ENCODE results near the gene GFOD1. TPM values are rescaled to one million over a fixed set of nuclear protein-coding genes. Genes with fewer than 3 reads are reported as not detected.

GFOD1 gene
- polyA plus RNA-seq, 1 donor from 2014 or later, result 7.0 TPM

DNA sequence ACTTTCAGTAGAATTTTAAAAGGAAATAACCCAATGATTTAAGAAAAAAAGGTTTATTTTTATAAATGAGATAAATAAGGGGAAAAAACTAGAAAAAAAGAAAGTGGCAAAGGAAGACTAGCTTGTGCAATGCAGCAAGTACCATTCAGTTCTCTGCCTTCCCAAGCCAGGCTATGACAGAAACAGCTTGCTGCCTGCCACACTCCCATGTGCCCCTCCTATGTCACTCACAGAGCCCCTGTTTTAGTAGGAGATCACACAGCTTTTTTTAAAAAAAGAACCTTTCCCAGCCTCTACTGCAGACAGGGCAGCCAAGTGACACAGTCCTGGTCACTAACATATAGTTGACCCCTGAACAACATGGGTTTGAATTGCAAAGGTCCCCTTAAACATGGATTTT is 172.6 kb downstream of the GFOD1 start:
- no peaks in the 10 kb centered on the region for H3K79me2 ChIP-seq (replicated peaks; ENCODE audit: insufficient read depth, low read length)
- no peak overlapping the region for H3K9ac ChIP-seq (ENCODE audit: low read length)
- no peaks in the 10 kb centered on the region for H3F3A ChIP-seq (ENCODE audit: insufficient read depth, low read length, poor library complexity, severe bottlenecking)
- H3K36me3 ChIP-seq (ENCODE audit: insufficient read depth, low read length), result peaks cover 12% of the 10 kb centered on the region
- TF ChIP-seq RAD21 (conservative IDR thresholded peaks at IDR 0.05) (no peak), EZH2 (IDR thresholded peaks at IDR 0.05; ENCODE audit: borderline replicate concordance, insufficient read depth, low read length, poor library complexity, severe bottlenecking) (no peak), MXI1 (conservative IDR thresholded peaks at IDR 0.05; ENCODE audit: poor library complexity, severe bottlenecking) (no peak), TAF1 (IDR thresholded peaks at IDR 0.05; ENCODE audit: low read depth) (no peak), SMC3 (conservative IDR thresholded peaks at IDR 0.05; ENCODE audit: poor library complexity) (no peak), CTCF (IDR thresholded peaks at IDR 0.05; ENCODE audit: poor library complexity, severe bottlenecking) (no peak), POLR2AphosphoS5 (IDR thresholded peaks at IDR 0.05) (no peak)
- TF ChIP-seq, protein P1, sequence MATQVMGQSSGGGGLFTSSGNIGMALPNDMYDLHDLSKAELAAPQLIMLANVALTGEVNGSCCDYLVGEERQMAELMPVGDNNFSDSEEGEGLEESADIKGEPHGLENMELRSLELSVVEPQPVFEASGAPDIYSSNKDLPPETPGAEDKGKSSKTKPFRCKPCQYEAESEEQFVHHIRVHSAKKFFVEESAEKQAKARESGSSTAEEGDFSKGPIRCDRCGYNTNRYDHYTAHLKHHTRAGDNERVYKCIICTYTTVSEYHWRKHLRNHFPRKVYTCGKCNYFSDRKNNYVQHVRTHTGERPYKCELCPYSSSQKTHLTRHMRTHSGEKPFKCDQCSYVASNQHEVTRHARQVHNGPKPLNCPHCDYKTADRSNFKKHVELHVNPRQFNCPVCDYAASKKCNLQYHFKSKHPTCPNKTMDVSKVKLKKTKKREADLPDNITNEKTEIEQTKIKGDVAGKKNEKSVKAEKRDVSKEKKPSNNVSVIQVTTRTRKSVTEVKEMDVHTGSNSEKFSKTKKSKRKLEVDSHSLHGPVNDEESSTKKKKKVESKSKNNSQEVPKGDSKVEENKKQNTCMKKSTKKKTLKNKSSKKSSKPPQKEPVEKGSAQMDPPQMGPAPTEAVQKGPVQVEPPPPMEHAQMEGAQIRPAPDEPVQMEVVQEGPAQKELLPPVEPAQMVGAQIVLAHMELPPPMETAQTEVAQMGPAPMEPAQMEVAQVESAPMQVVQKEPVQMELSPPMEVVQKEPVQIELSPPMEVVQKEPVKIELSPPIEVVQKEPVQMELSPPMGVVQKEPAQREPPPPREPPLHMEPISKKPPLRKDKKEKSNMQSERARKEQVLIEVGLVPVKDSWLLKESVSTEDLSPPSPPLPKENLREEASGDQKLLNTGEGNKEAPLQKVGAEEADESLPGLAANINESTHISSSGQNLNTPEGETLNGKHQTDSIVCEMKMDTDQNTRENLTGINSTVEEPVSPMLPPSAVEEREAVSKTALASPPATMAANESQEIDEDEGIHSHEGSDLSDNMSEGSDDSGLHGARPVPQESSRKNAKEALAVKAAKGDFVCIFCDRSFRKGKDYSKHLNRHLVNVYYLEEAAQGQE (IDR thresholded peaks at IDR 0.05; ENCODE audit: borderline replicate concordance), result no peak
- no peaks in the 10 kb centered on the region for H3K9me3 ChIP-seq (ENCODE audit: low read length)
- H3K9me2 ChIP-seq (ENCODE audit: insufficient read depth, low read length), result no peaks in the 10 kb centered on the region
- H2AFZ ChIP-seq (ENCODE audit: low read depth, low read length), result no peak overlapping the region
- no peak overlapping the region for H3K4me3 ChIP-seq (ENCODE audit: low read length)
- H3K27me3 ChIP-seq (ENCODE audit: insufficient read depth, low read depth, low read length), result no peaks in the 10 kb centered on the region
- H4K20me1 ChIP-seq (ENCODE audit: insufficient read depth), result no peaks in the 10 kb centered on the region
- no peak overlapping the region for H3K27ac ChIP-seq (ENCODE audit: low read length)
- no peak overlapping the region for H3K4me2 ChIP-seq (ENCODE audit: low read length)

DNA sequence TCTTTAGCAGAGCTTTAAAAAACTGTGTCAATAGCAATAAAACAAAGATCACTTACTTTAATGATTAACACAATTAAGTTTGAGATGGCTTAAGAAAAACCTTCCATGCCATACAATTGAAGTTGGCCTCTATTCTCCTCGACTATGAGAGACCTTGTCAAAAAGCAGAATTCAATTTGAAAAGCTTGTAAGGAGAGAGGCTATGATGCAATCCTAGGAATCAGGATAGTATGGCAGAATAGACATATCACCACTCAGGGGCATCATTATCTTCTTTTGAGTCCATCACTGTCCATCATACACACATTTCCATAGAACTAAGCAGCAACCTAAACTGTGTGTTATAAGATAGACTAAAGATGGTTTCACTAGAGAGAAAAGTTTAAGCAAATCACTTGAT is 176.2 kb downstream of the GFOD1 start:
- H4K20me1 ChIP-seq (ENCODE audit: insufficient read depth), result no peaks in the 10 kb centered on the region
- no peaks in the 10 kb centered on the region for H3K9me3 ChIP-seq (ENCODE audit: low read length)
- no peak overlapping the region for H3K9ac ChIP-seq (ENCODE audit: low read length)
- no peak overlapping the region for H3K4me3 ChIP-seq (ENCODE audit: low read length)
- no peak overlapping the region for H2AFZ ChIP-seq (ENCODE audit: low read depth, low read length)
- no peaks in the 10 kb centered on the region for H3F3A ChIP-seq (ENCODE audit: insufficient read depth, low read length, poor library complexity, severe bottlenecking)
- no peak overlapping the region for H3K27ac ChIP-seq (ENCODE audit: low read length)
- H3K27me3 ChIP-seq (ENCODE audit: insufficient read depth, low read depth, low read length), result no peaks in the 10 kb centered on the region
- H3K4me2 ChIP-seq (ENCODE audit: low read length), result no peak overlapping the region
- H3K36me3 ChIP-seq (ENCODE audit: insufficient read depth, low read length), result peaks cover 4% of the 10 kb centered on the region
- H3K9me2 ChIP-seq (ENCODE audit: insufficient read depth, low read length), result no peaks in the 10 kb centered on the region
- TF ChIP-seq MXI1 (conservative IDR thresholded peaks at IDR 0.05; ENCODE audit: poor library complexity, severe bottlenecking), result no peak
- TF ChIP-seq TAF1 (IDR thresholded peaks at IDR 0.05; ENCODE audit: low read depth), result no peak
- TF ChIP-seq RAD21 (conservative IDR thresholded peaks at IDR 0.05), result no peak
- H3K79me2 ChIP-seq (replicated peaks; ENCODE audit: insufficient read depth, low read length), result no peaks in the 10 kb centered on the region

- Histone ChIP-seq H3K36me3 (ENCODE audit: insufficient read depth, low read length) (peaks cover 15% of the 10 kb centered on the region), H3K9ac (ENCODE audit: low read length) (no peak overlapping the region), H3K4me2 (ENCODE audit: low read length) (no peak overlapping the region), H3K9me2 (ENCODE audit: insufficient read depth, low read length) (no peaks in the 10 kb centered on the region), H3K79me2 (replicated peaks; ENCODE audit: insufficient read depth, low read length) (no peaks in the 10 kb centered on the region), H3K4me3 (ENCODE audit: low read length) (no peak overlapping the region), H3K27me3 (ENCODE audit: insufficient read depth, low read depth, low read length) (no peaks in the 10 kb centered on the region), H3K9me3 (ENCODE audit: low read length) (no peaks in the 10 kb centered on the region), H3K27ac (ENCODE audit: low read length) (no peak overlapping the region), H2AFZ (ENCODE audit: low read depth, low read length) (no peak overlapping the region), H3F3A (ENCODE audit: insufficient read depth, low read length, poor library complexity, severe bottlenecking) (no peaks in the 10 kb centered on the region), H4K20me1 (ENCODE audit: insufficient read depth) (no peaks in the 10 kb centered on the region)
- TF ChIP-seq, protein P1 (IDR thresholded peaks at IDR 0.05; ENCODE audit: borderline replicate concordance), result no peak
- no peak for TF ChIP-seq POLR2AphosphoS5 (IDR thresholded peaks at IDR 0.05)
- TF ChIP-seq MXI1 (conservative IDR thresholded peaks at IDR 0.05; ENCODE audit: poor library complexity, severe bottlenecking), result no peak
- TF ChIP-seq SMC3 (conservative IDR thresholded peaks at IDR 0.05; ENCODE audit: poor library complexity), result no peak
- no peak for TF ChIP-seq EP300 (conservative IDR thresholded peaks at IDR 0.05; ENCODE audit: poor library complexity, severe bottlenecking)
- TF ChIP-seq TAF1 (IDR thresholded peaks at IDR 0.05; ENCODE audit: low read depth), result no peak
- TF ChIP-seq RAD21 (conservative IDR thresholded peaks at IDR 0.05), result no peak
- no peak for TF ChIP-seq EZH2 (IDR thresholded peaks at IDR 0.05; ENCODE audit: borderline replicate concordance, insufficient read depth, low read length, poor library complexity, severe bottlenecking)
- TF ChIP-seq CTCF (IDR thresholded peaks at IDR 0.05; ENCODE audit: poor library complexity, severe bottlenecking), result no peak
Measured at GRCh38 chr6:13308332-13308731, 179.1 kb downstream of the GFOD1 start.
